ENCODE data around the gene CASTOR1. TPM values are rescaled to one million over a fixed set of nuclear protein-coding genes. Genes with fewer than 3 reads are reported as not detected.

The CASTOR1 gene
- total RNA-seq, 1 experiment from 2014 or later = 16.0 TPM

DNA sequence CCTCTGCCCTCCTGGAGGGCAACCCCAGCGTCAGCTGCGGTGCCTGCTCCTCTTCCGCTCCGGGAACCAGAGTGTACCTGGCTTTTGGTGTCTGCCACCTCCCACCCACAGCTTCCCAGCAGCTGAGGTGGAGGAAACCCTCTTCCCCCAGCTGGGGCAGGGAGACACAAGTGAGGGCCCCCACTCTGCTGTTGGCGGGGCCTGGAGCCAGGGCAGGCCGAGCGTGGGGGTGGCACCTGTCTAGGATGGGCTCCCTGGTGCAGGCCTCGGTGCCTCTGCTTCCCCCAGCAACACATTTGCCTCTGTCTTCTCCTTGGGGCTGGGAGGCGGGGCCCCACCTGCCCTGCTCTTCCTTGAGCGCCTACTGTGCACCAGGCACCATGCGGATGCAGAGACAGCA lies 29.0 kb downstream of the CASTOR1 start:
- peaks cover 9% of the 10 kb centered on the region for H3K27me3 Mint-ChIP-seq (ENCODE audit: low read depth)
- ChIA-PET POLR2A (interaction anchor here (0.6 to 1.1 kb wide), 2 partner anchors 139 to 171 kb away, joined by 3 to 4 read pairs; no protein-coding TSS in a partner anchor), CTCF (interaction anchor here (0.5 to 3.0 kb wide), 3 partner anchors 10 to 66 kb away, joined by 3 to 31 read pairs (median 4); partner anchors contain the start of genes CASTOR1 and TBC1D10A)
- H3K27ac Mint-ChIP-seq = no peak overlapping the region
- no peak for DNase-seq (ENCODE audit: low spot score)
- no peaks in the 10 kb centered on the region for H3K9me3 Mint-ChIP-seq
- H3K4me1 Mint-ChIP-seq = peaks cover 22% of the 10 kb centered on the region
- no peaks in the 10 kb centered on the region for H3K36me3 Mint-ChIP-seq
- ATAC-seq = no peak
- no peak overlapping the region for H3K4me3 Mint-ChIP-seq
- no peak for TF ChIP-seq TCF7 (CRISPR knock-in tag; IDR thresholded peaks at IDR 0.05; ENCODE audit: low read depth)
- TF ChIP-seq FOXK1 (CRISPR knock-in tag; IDR thresholded peaks at IDR 0.05) = no peak
- TF ChIP-seq FOXP4 (CRISPR knock-in tag; IDR thresholded peaks at IDR 0.05) = no peak
- no peak for TF ChIP-seq CDX4 (CRISPR knock-in tag; IDR thresholded peaks at IDR 0.05; ENCODE audit: borderline replicate concordance)
- TF ChIP-seq ZNF121 (CRISPR knock-in tag; IDR thresholded peaks at IDR 0.05) = no peak
- no peak for TF ChIP-seq ARID4B (CRISPR knock-in tag; IDR thresholded peaks at IDR 0.05; ENCODE audit: borderline replicate concordance)
- no peak for TF ChIP-seq ZBTB21 (CRISPR knock-in tag; IDR thresholded peaks at IDR 0.05; ENCODE audit: borderline replicate concordance)
- TF ChIP-seq SMAD4 (CRISPR knock-in tag; IDR thresholded peaks at IDR 0.05) = no peak
- TF ChIP-seq NR2C2 (CRISPR knock-in tag; IDR thresholded peaks at IDR 0.05) = no peak
- TF ChIP-seq ZNF281 (CRISPR knock-in tag; IDR thresholded peaks at IDR 0.05) = no peak
- no peak for TF ChIP-seq ERG (CRISPR knock-in tag; IDR thresholded peaks at IDR 0.05)
- no peak for TF ChIP-seq AFF4 (CRISPR knock-in tag; IDR thresholded peaks at IDR 0.05; ENCODE audit: borderline replicate concordance)
- TF ChIP-seq, protein P1, sequence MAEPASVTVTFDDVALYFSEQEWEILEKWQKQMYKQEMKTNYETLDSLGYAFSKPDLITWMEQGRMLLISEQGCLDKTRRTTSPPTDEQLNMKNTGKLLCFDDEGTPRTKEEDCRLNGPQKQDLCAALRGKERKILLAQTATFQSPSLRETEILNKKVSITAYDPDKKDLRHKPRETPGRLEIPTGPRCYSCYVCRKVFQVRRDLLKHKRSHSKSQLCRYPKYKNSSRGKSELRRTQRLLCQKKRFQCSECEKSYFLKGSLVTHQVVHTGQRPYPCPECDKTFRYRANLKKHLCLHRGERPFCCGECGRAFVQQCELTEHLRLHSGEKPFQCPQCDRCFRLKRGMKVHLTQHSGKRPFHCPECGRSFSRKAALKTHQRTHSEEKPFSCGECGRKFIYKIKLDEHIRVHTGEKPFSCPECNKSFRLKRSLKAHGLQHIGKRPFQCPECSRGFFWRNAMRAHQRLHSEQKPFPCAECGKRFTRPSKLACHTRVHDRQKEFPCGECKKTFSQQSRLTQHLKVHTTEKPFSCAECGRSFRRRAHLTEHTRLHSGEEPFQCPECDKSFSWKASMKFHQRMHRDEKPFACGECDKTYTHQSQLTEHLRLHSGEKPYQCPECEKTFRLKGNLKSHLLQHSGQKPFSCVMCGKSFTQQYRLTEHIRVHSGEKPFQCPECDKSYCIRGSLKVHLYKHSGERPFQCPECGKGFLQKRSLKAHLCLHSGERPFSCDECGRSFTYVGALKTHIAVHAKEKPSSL (CRISPR knock-in tag; conservative IDR thresholded peaks at IDR 0.05) = no peak
- TF ChIP-seq ZNF396 (CRISPR knock-in tag; IDR thresholded peaks at IDR 0.05; ENCODE audit: borderline replicate concordance) = no peak
- no peak for TF ChIP-seq ETV6 (CRISPR knock-in tag; IDR thresholded peaks at IDR 0.05)
- no peak for TF ChIP-seq ZNF512 (CRISPR knock-in tag; IDR thresholded peaks at IDR 0.05; ENCODE audit: borderline replicate concordance)
